ENCODE results near the gene RNF2.
A peak's percentile ranks its signal among the peaks of the same experiment; 100 is the strongest.
"Not testable (repeated sequence)": the region's sequence is repeated elsewhere in the genome, so short reads cannot be mapped to it uniquely, and the experiment has no call there.

Gene RNF2

GRCh38 chr1:185044981-185045813 lies at the start of gene RNF2:
Gene RNF2 (plus strand): TSS chr1:185045558. CDS start chr1:185087554, 41,996 bp downstream.
- H3K27me3 ChIP-seq (ENCODE audit: insufficient read depth, low read length): peaks cover 23% of the 10 kb centered on the region
- H3K36me3 ChIP-seq (ENCODE audit: insufficient read depth, low read depth, low read length): no peaks in the 10 kb centered on the region
- peak within 1 kb of the TSS; percentile 25 for H3K27ac ChIP-seq (ENCODE audit: low read length)
- H3K9ac ChIP-seq (ENCODE audit: low read depth, low read length): peak within 1 kb of the TSS; percentile 93
- peaks cover 18% of the 10 kb centered on the region for H3K4me1 ChIP-seq (ENCODE audit: insufficient read depth, low read length)
- H3K4me3 ChIP-seq (ENCODE audit: low read length): peak within 1 kb of the TSS; percentile 78
- H3K9me3 ChIP-seq (ENCODE audit: insufficient read depth, low read depth, low read length): no peaks in the 10 kb centered on the region

- H3K9ac ChIP-seq (ENCODE audit: low read depth, low read length); H3K27ac ChIP-seq (ENCODE audit: low read length); H3K4me1 ChIP-seq (ENCODE audit: insufficient read depth, low read length); H3K36me3 ChIP-seq (ENCODE audit: insufficient read depth, low read depth, low read length); H3K27me3 ChIP-seq (ENCODE audit: insufficient read depth, low read length); H3K9me3 ChIP-seq (ENCODE audit: insufficient read depth, low read depth, low read length); H3K4me3 ChIP-seq (ENCODE audit: low read length): not testable (repeated sequence)
These were observed 45.4 kb upstream of the RNF2 start for GRCh38 chr1:184999974-185000373.

DNA sequence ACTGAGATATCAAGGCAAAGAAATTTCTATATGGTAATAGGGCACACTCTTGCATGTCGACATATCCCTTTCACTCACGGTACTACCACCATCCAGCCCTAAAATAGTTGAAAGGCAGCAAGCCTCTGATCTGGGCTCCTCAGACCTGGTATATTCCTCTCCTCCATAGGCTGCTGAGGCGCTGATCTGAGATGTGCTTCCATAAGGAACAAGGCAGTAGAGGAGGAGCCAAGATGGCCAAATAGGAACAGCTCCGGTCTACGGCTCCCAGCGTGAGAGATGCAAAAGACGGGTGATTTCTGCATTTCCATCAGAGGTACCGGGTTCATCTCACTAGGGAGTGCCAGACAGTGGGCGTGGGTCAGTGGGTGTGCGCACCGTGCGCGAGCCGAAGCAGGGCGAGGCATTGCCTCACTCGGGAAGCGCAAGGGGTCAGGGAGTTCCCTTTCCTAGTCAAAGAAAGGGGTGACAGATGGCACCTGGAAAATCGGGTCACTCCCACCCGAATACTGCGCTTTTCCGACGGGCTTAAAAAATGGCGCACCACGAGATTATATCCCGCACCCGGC lies 44.0 kb upstream of the RNF2 start:
- not testable (repeated sequence) for H3K27me3 ChIP-seq (ENCODE audit: insufficient read depth, low read length); H3K9me3 ChIP-seq (ENCODE audit: insufficient read depth, low read depth, low read length); H3K27ac ChIP-seq (ENCODE audit: low read length); H3K9ac ChIP-seq (ENCODE audit: low read depth, low read length); H3K36me3 ChIP-seq (ENCODE audit: insufficient read depth, low read depth, low read length); H3K4me1 ChIP-seq (ENCODE audit: insufficient read depth, low read length); H3K4me3 ChIP-seq (ENCODE audit: low read length)

GRCh38 chr1:185008838-185009237 lies 36.5 kb upstream of the RNF2 start:
- H3K4me1 ChIP-seq (ENCODE audit: insufficient read depth, low read length): no peaks in the 10 kb centered on the region
- H3K9ac ChIP-seq (ENCODE audit: low read depth, low read length): no peak overlapping the region
- no peaks in the 10 kb centered on the region for H3K9me3 ChIP-seq (ENCODE audit: insufficient read depth, low read depth, low read length)
- no peaks in the 10 kb centered on the region for H3K27me3 ChIP-seq (ENCODE audit: insufficient read depth, low read length)
- no peak overlapping the region for H3K27ac ChIP-seq (ENCODE audit: low read length)
- no peak overlapping the region for H3K4me3 ChIP-seq (ENCODE audit: low read length)
- H3K36me3 ChIP-seq (ENCODE audit: insufficient read depth, low read depth, low read length): no peaks in the 10 kb centered on the region

GRCh38 chr1:185010361-185010760 lies 35.0 kb upstream of the RNF2 start:
- Histone ChIP-seq H3K9me3 (ENCODE audit: insufficient read depth, low read depth, low read length) (no peaks in the 10 kb centered on the region), H3K36me3 (ENCODE audit: insufficient read depth, low read depth, low read length) (no peaks in the 10 kb centered on the region), H3K27ac (ENCODE audit: low read length) (no peak overlapping the region), H3K9ac (ENCODE audit: low read depth, low read length) (no peak overlapping the region), H3K4me1 (ENCODE audit: insufficient read depth, low read length) (no peaks in the 10 kb centered on the region; the same call in 1 of the 2 replicates), H3K4me3 (ENCODE audit: low read length) (no peak overlapping the region), H3K27me3 (ENCODE audit: insufficient read depth, low read length) (no peaks in the 10 kb centered on the region)

- Histone ChIP-seq H3K36me3 (ENCODE audit: insufficient read depth, low read depth, low read length) (no peaks in the 10 kb centered on the region), H3K9me3 (ENCODE audit: insufficient read depth, low read depth, low read length) (no peaks in the 10 kb centered on the region), H3K4me3 (ENCODE audit: low read length) (no peak overlapping the region), H3K9ac (ENCODE audit: low read depth, low read length) (no peak overlapping the region), H3K27ac (ENCODE audit: low read length) (no peak overlapping the region), H3K27me3 (ENCODE audit: insufficient read depth, low read length) (no peaks in the 10 kb centered on the region), H3K4me1 (ENCODE audit: insufficient read depth, low read length) (no peaks in the 10 kb centered on the region; the same call in 1 of the 2 replicates)
These were observed 30.4 kb upstream of the RNF2 start for GRCh38 chr1:185014941-185015340.

DNA sequence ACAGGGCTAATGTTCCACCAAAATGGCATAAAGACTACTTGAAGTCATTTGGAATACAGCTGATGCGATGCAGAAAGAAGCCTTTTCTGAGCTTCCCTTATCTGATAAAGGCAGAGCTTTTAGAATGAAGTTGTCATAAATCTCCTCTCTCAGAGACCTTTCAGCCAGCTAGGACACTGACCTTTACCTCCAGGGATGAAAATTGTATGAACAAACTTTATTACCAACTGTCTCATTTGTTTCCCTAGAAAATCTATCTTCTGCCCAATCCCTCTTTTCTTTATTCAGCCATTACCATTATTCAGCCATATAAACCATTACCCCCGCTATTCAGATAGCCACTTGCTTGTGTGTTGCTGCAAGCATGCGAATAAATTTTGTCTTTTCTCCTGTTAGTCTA lies 29.7 kb upstream of the RNF2 start:
- no peaks in the 10 kb centered on the region for H3K9me3 ChIP-seq (ENCODE audit: insufficient read depth, low read depth, low read length)
- no peaks in the 10 kb centered on the region; the same call in 1 of the 2 replicates for H3K4me1 ChIP-seq (ENCODE audit: insufficient read depth, low read length)
- H3K27me3 ChIP-seq (ENCODE audit: insufficient read depth, low read length): no peaks in the 10 kb centered on the region
- H3K27ac ChIP-seq (ENCODE audit: low read length): no peak overlapping the region
- no peaks in the 10 kb centered on the region for H3K36me3 ChIP-seq (ENCODE audit: insufficient read depth, low read depth, low read length)
- H3K4me3 ChIP-seq (ENCODE audit: low read length): no peak overlapping the region
- no peak overlapping the region for H3K9ac ChIP-seq (ENCODE audit: low read depth, low read length)

GRCh38 chr1:185016880-185017279 lies 28.5 kb upstream of the RNF2 start:
- Histone ChIP-seq H3K9ac (ENCODE audit: low read depth, low read length) (no peak overlapping the region), H3K9me3 (ENCODE audit: insufficient read depth, low read depth, low read length) (no peaks in the 10 kb centered on the region), H3K4me3 (ENCODE audit: low read length) (no peak overlapping the region), H3K27me3 (ENCODE audit: insufficient read depth, low read length) (no peaks in the 10 kb centered on the region), H3K27ac (ENCODE audit: low read length) (no peak overlapping the region), H3K36me3 (ENCODE audit: insufficient read depth, low read depth, low read length) (no peaks in the 10 kb centered on the region), H3K4me1 (ENCODE audit: insufficient read depth, low read length) (no peaks in the 10 kb centered on the region; the same call in 1 of the 2 replicates)

DNA sequence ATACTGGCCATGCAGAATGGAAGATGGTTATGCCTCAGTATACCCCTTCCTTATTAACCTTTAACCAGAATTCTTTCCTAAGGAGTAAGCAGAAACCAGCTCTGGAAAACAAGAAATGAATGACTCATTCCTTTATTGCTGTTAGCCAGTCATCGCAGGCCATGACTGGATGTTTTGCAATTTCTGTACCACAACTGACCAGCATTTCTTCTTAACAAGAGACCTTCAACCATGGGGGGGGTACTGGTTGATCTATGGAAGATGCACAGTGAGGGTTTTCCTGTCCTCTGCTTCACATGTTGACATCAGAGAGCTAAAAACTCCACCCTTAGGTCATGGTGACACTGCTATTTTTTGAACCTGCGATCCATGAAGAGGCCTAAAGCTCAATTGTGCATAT lies 28.0 kb upstream of the RNF2 start:
- Histone ChIP-seq H3K4me1 (ENCODE audit: insufficient read depth, low read length) (no peaks in the 10 kb centered on the region; the same call in 1 of the 2 replicates), H3K27me3 (ENCODE audit: insufficient read depth, low read length) (no peaks in the 10 kb centered on the region), H3K27ac (ENCODE audit: low read length) (no peak overlapping the region), H3K9me3 (ENCODE audit: insufficient read depth, low read depth, low read length) (no peaks in the 10 kb centered on the region), H3K36me3 (ENCODE audit: insufficient read depth, low read depth, low read length) (no peaks in the 10 kb centered on the region), H3K9ac (ENCODE audit: low read depth, low read length) (no peak overlapping the region), H3K4me3 (ENCODE audit: low read length) (no peak overlapping the region)

- H3K4me1 ChIP-seq (ENCODE audit: insufficient read depth, low read length): no peaks in the 10 kb centered on the region; the same call in 1 of the 2 replicates
- no peaks in the 10 kb centered on the region for H3K9me3 ChIP-seq (ENCODE audit: insufficient read depth, low read depth, low read length)
- no peak overlapping the region for H3K4me3 ChIP-seq (ENCODE audit: low read length)
- no peak overlapping the region for H3K9ac ChIP-seq (ENCODE audit: low read depth, low read length)
- H3K27me3 ChIP-seq (ENCODE audit: insufficient read depth, low read length): no peaks in the 10 kb centered on the region
- H3K36me3 ChIP-seq (ENCODE audit: insufficient read depth, low read depth, low read length): no peaks in the 10 kb centered on the region
- H3K27ac ChIP-seq (ENCODE audit: low read length): no peak overlapping the region
These were observed 27.4 kb upstream of the RNF2 start for GRCh38 chr1:185017966-185018365.

DNA sequence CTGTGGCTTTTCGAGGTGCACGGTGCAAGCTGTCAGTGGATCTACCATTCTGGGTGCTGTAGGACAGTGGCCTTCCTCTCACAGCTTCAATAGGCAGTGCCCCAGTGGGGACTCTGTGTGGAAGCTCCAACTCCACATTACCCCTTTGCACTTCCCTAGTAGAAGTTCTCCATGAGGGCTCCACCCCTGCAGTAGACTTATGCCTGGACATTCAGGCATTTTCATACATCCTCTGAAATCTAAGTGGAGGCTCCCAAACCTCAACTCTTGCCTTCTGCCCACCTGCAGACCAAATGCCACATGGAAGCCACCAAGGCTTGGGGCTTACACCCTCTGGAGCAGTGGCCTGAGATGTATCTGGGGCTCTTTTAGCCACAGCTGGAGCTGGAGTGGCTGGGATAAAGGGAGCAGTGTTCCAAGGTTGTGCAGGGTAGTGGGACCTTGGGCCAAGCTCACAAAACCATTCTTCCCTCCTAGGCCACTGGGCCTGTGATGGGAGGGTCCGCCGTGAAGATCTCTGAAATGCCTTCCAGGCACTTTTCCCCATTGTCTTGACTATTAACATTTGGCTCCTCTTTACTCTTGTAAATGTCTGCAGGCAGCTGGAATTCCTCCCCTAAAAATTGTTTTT lies 18.0 kb upstream of the RNF2 start:
- Histone ChIP-seq H3K4me3 (ENCODE audit: low read length) (no peak overlapping the region), H3K36me3 (ENCODE audit: insufficient read depth, low read depth, low read length) (no peaks in the 10 kb centered on the region), H3K27me3 (ENCODE audit: insufficient read depth, low read length) (no peaks in the 10 kb centered on the region), H3K27ac (ENCODE audit: low read length) (no peak overlapping the region), H3K9me3 (ENCODE audit: insufficient read depth, low read depth, low read length) (peaks cover 23% of the 10 kb centered on the region), H3K9ac (ENCODE audit: low read depth, low read length) (no peak overlapping the region), H3K4me1 (ENCODE audit: insufficient read depth, low read length) (no peaks in the 10 kb centered on the region)

DNA sequence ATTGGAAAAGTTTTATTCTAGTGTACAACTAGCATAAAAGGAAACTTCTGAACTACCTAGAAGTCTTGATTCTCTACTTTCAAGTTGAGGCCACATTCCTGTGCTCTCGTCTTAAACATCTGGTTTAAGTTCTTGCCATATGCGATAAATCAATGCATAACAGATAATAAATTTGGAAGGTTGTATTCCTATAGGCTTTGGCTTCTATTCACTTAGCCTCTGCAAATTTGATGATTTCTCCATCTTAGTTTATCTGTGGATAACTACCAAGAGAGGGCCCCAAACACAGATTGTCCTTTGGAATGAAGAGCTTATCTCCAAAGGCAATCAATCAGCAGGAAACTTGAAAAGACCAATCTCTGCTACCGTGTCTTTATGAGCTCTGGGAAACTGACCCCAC lies 11.7 kb upstream of the RNF2 start:
- H3K36me3 ChIP-seq (ENCODE audit: insufficient read depth, low read depth, low read length): no peaks in the 10 kb centered on the region
- H3K4me1 ChIP-seq (ENCODE audit: insufficient read depth, low read length): no peaks in the 10 kb centered on the region
- H3K9ac ChIP-seq (ENCODE audit: low read depth, low read length): no peak overlapping the region
- no peak overlapping the region for H3K4me3 ChIP-seq (ENCODE audit: low read length)
- H3K9me3 ChIP-seq (ENCODE audit: insufficient read depth, low read depth, low read length): no peaks in the 10 kb centered on the region
- H3K27ac ChIP-seq (ENCODE audit: low read length): no peak overlapping the region
- no peaks in the 10 kb centered on the region for H3K27me3 ChIP-seq (ENCODE audit: insufficient read depth, low read length)
